ENCODE results near the gene NPC1.

- no peak for TF ChIP-seq POLR2A (IDR thresholded peaks at IDR 0.05)
- TF ChIP-seq, protein P1, sequence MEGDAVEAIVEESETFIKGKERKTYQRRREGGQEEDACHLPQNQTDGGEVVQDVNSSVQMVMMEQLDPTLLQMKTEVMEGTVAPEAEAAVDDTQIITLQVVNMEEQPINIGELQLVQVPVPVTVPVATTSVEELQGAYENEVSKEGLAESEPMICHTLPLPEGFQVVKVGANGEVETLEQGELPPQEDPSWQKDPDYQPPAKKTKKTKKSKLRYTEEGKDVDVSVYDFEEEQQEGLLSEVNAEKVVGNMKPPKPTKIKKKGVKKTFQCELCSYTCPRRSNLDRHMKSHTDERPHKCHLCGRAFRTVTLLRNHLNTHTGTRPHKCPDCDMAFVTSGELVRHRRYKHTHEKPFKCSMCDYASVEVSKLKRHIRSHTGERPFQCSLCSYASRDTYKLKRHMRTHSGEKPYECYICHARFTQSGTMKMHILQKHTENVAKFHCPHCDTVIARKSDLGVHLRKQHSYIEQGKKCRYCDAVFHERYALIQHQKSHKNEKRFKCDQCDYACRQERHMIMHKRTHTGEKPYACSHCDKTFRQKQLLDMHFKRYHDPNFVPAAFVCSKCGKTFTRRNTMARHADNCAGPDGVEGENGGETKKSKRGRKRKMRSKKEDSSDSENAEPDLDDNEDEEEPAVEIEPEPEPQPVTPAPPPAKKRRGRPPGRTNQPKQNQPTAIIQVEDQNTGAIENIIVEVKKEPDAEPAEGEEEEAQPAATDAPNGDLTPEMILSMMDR (IDR thresholded peaks at IDR 0.05): no peak
Observed at GRCh38 chr18:23551978-23552377, 34.3 kb downstream of the NPC1 start.
